Measurements from ENCODE around the gene THSD4. TPM values are rescaled to one million over a fixed set of nuclear protein-coding genes. Genes with fewer than 3 reads are reported as not detected.

THSD4 gene
- total and polyA plus RNA-seq, 9 of the 15 experiments (the other 6 are each of a cell fraction or from before 2014, with no cell fraction given), result 0.04 TPM; not detected in 5

GRCh38 chr15:71080705-71081104 lies 34.6 kb upstream of the THSD4 start:
- CTCF ChIA-PET (ENCODE audit: low intra/inter-chr PET ratio), result no interaction called here
- Histone ChIP-seq H3K9ac (ENCODE audit: insufficient read depth in 1 of 2, low read depth in 2 of 2, low read length in 2 of 2) (no peak overlapping the region), H3K36me3 (ENCODE audit: control insufficient read depth, insufficient read depth, low read length) (no peaks in the 10 kb centered on the region), H3K27ac (ENCODE audit: extremely low read depth, low read depth, low read length) (no peak overlapping the region), H3K79me2 (ENCODE audit: control insufficient read depth, insufficient read depth, low read length) (no peaks in the 10 kb centered on the region), H3K4me3 (no peak overlapping the region), H3K27me3 (ENCODE audit: control insufficient read depth in 2 of 2, insufficient read depth in 2 of 2, low read length in 2 of 2) (no peaks in the 10 kb centered on the region), H3K4me2 (ENCODE audit: insufficient read depth, low read length) (no peak overlapping the region), H4K20me1 (replicated peaks; ENCODE audit: control insufficient read depth, insufficient read depth, low read length) (no peaks in the 10 kb centered on the region), H3K9me1 (ENCODE audit: control insufficient read depth, insufficient read depth, low read length) (no peaks in the 10 kb centered on the region), H3K4me1 (replicated peaks in 1 of 2; ENCODE audit: control insufficient read depth in 2 of 2, insufficient read depth in 2 of 2, low read length in 2 of 2) (no peaks in the 10 kb centered on the region), H3K9me3 (replicated peaks; ENCODE audit: control insufficient read depth, insufficient read depth, low read depth, low read length) (no peaks in the 10 kb centered on the region), H2AFZ (ENCODE audit: low read depth, low read length) (no peak overlapping the region)
- TF ChIP-seq NCOA6 (IDR thresholded peaks at IDR 0.05) (no peak), ZKSCAN3 (CRISPR knock-in tag; IDR thresholded peaks at IDR 0.05) (no peak), GATAD2A (IDR thresholded peaks at IDR 0.05) (no peak), EP300 (IDR thresholded peaks at IDR 0.05; ENCODE audit: low read length) (no peak), ZNF354B (CRISPR knock-in tag; IDR thresholded peaks at IDR 0.05) (no peak), SIN3A (IDR thresholded peaks at IDR 0.05; ENCODE audit: borderline replicate concordance in 2 of 2, control insufficient read depth in 1 of 2, low read depth in 2 of 2, low read length in 2 of 2) (no peak), TAF9B (IDR thresholded peaks at IDR 0.05; ENCODE audit: partially characterized antibody) (no peak), RNF219 (CRISPR knock-in tag; IDR thresholded peaks at IDR 0.05) (no peak), ZNF3 (CRISPR knock-in tag; IDR thresholded peaks at IDR 0.05) (no peak), DNMT1 (IDR thresholded peaks at IDR 0.05) (no peak), HMGN3 (IDR thresholded peaks at IDR 0.05; ENCODE audit: borderline replicate concordance, extremely low read depth, insufficient read length, low read depth, low read length) (no peak), PCBP1 (IDR thresholded peaks at IDR 0.05; ENCODE audit: low read depth, low read length, poor library complexity, severe bottlenecking) (no peak), ZBTB12 (CRISPR knock-in tag; IDR thresholded peaks at IDR 0.05) (no peak)
- TF ChIP-seq, protein P1, sequence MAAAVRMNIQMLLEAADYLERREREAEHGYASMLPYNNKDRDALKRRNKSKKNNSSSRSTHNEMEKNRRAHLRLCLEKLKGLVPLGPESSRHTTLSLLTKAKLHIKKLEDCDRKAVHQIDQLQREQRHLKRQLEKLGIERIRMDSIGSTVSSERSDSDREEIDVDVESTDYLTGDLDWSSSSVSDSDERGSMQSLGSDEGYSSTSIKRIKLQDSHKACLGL (CRISPR knock-in tag; IDR thresholded peaks at IDR 0.05; ENCODE audit: borderline replicate concordance, poor library complexity, severe bottlenecking), result no peak
- ATAC-seq, result no peak
- intact Hi-C loops (cut with micrococcal nuclease) (no loop called here), in situ Hi-C loops (cut with MboI) (no loop called here)
- 0% methylated on average over 1 of the region's 1 CpG for WGBS (ENCODE audit: insufficient coverage, low coverage, missing lambda C conversion rate)
- BruUV-seq (replicated peaks), result no TSS peak
- POLR2A ChIA-PET, result no interaction called here
- no peak for FAIRE-seq
- DNase-seq (ENCODE audit: extremely low read depth in 1 of 4, low spot score in 3 of 4), result no peak
